ENCODE data around the gene THY1. TPM values are rescaled to one million over a fixed set of nuclear protein-coding genes. Genes with fewer than 3 reads are reported as not detected.
A peak's percentile ranks its signal among the peaks of the same experiment; 100 is the strongest.

The THY1 gene
- total RNA-seq = 308 and 400 TPM in 2 replicates

GRCh38 chr11:119422809-119423508 lies at the start of gene THY1:
Gene THY1, minus strand, starts transcription at chr11:119423172. Its CDS starts 2,267 bp downstream, at chr11:119420905.
- peak within 1 kb of the TSS; percentile 92 for H3K4me3 ChIP-seq (ENCODE audit: insufficient read depth, low read length)
- H2AFZ ChIP-seq (ENCODE audit: low read length) = peak within 1 kb of the TSS; percentile 68
- H3K4me2 ChIP-seq (ENCODE audit: insufficient read depth, low read length) = peak within 1 kb of the TSS; percentile 80
- peaks cover 46% of the 10 kb centered on the region for H3K79me2 ChIP-seq (ENCODE audit: insufficient read depth, low read length)
- peak; percentile 95 for DNase-seq (ENCODE audit: insufficient read length, low spot score, missing footprints)
- TF ChIP-seq CTCF (IDR thresholded peaks at IDR 0.05; ENCODE audit: extremely low read depth, low read depth, low read length) = no peak
- H3K27me3 ChIP-seq (ENCODE audit: insufficient read depth, low read length) = no peaks in the 10 kb centered on the region
- peaks cover 30% of the 10 kb centered on the region for H4K20me1 ChIP-seq (ENCODE audit: insufficient read depth, low read length)
- peak within 1 kb of the TSS; percentile 68 for H3K27ac ChIP-seq (ENCODE audit: low read depth, low read length)
- peaks cover 26% of the 10 kb centered on the region for H3K36me3 ChIP-seq (ENCODE audit: insufficient read depth, low read length)
- peaks cover 4% of the 10 kb centered on the region for H3K9me3 ChIP-seq (ENCODE audit: low read depth, low read length)
- peaks cover 40% of the 10 kb centered on the region for H3K4me1 ChIP-seq (ENCODE audit: insufficient read depth, low read length)

GRCh38 chr11:119472186-119472855 lies 49.3 kb upstream of the THY1 start:
- no peak for DNase-seq (ENCODE audit: insufficient read length, low spot score, missing footprints)

GRCh38 chr11:119471329-119471728 lies 48.4 kb upstream of the THY1 start:
- Histone ChIP-seq H3K4me1 (ENCODE audit: insufficient read depth, low read length) (peaks cover 32% of the 10 kb centered on the region), H4K20me1 (ENCODE audit: insufficient read depth, low read length) (no peaks in the 10 kb centered on the region), H3K4me2 (ENCODE audit: insufficient read depth, low read length) (no peak overlapping the region), H3K79me2 (ENCODE audit: insufficient read depth, low read length) (no peaks in the 10 kb centered on the region), H3K27ac (ENCODE audit: low read depth, low read length) (peak overlapping the region; percentile 53), H3K9me3 (ENCODE audit: low read depth, low read length) (no peaks in the 10 kb centered on the region), H2AFZ (ENCODE audit: low read length) (peak overlapping the region; percentile 56), H3K27me3 (ENCODE audit: insufficient read depth, low read length) (peaks cover under 1% of the 10 kb centered on the region), H3K36me3 (ENCODE audit: insufficient read depth, low read length) (no peaks in the 10 kb centered on the region), H3K4me3 (ENCODE audit: insufficient read depth, low read length) (no peak overlapping the region)
- no peak for DNase-seq (ENCODE audit: insufficient read length, low spot score, missing footprints)
- no peak for TF ChIP-seq CTCF (IDR thresholded peaks at IDR 0.05; ENCODE audit: extremely low read depth, low read depth, low read length)

More at GRCh38 chr11:119472186-119472855, 49.3 kb upstream of the THY1 start:
- Histone ChIP-seq H3K4me1 (ENCODE audit: insufficient read depth, low read length) (peaks cover 32% of the 10 kb centered on the region), H4K20me1 (ENCODE audit: insufficient read depth, low read length) (no peaks in the 10 kb centered on the region), H3K79me2 (ENCODE audit: insufficient read depth, low read length) (no peaks in the 10 kb centered on the region), H3K36me3 (ENCODE audit: insufficient read depth, low read length) (no peaks in the 10 kb centered on the region), H3K4me2 (ENCODE audit: insufficient read depth, low read length) (no peak overlapping the region), H3K27me3 (ENCODE audit: insufficient read depth, low read length) (peaks cover 11% of the 10 kb centered on the region), H3K4me3 (ENCODE audit: insufficient read depth, low read length) (no peak overlapping the region), H3K9me3 (ENCODE audit: low read depth, low read length) (no peaks in the 10 kb centered on the region), H2AFZ (ENCODE audit: low read length) (no peak overlapping the region), H3K27ac (ENCODE audit: low read depth, low read length) (no peak overlapping the region)
- no peak for TF ChIP-seq CTCF (IDR thresholded peaks at IDR 0.05; ENCODE audit: extremely low read depth, low read depth, low read length)
